Right ventricle myocardium superior (tissue), 1 donor: ENCODE results near the gene LEMD2. TPM values are rescaled to one million over a fixed set of nuclear protein-coding genes. Genes with fewer than 3 reads are reported as not detected.

ENCODE experiments used
- ATAC-seq: fragments of 200-7000 bp; cut with Tn5 transposase; one replicate; pipeline ENCODE4 v1.9.1; 2020; ENCODE audit warnings: mild to moderate bottlenecking; ENCODE audit not compliant: poor library complexity
- DNase-seq: peaks from one replicate; pipeline ENCODE4 v3.0.0-alpha.2; 2020
- intact Hi-C: fragments of 100-400 bp; cut with DNase I; formaldehyde crosslinking; loops from one replicate; pipeline ENCODE4 v1.11.2; 2022
- total RNA-seq: library from RNA; stranded (reverse); fragmentation: NEBNext Ultra II Directional; extraction: Animal tissue kit (Norgen Biotek cat#: 25700); gene quantifications from one replicate; pipeline ENCODE4 v1.2.1, GENCODE V29; 2021
- donor health status: DM: no; HTN: yes; CAD: no; lungs with severe emphysema.

LEMD2 gene
- total RNA-seq, 1 donor from 2014 or later: 19.1 TPM

GRCh38 chr6:33801611-33802010, 12.7 kb upstream of the LEMD2 start:
- DNase-seq (no peak), ATAC-seq (no peak)
- intact Hi-C loops: no loop called here

DNA sequence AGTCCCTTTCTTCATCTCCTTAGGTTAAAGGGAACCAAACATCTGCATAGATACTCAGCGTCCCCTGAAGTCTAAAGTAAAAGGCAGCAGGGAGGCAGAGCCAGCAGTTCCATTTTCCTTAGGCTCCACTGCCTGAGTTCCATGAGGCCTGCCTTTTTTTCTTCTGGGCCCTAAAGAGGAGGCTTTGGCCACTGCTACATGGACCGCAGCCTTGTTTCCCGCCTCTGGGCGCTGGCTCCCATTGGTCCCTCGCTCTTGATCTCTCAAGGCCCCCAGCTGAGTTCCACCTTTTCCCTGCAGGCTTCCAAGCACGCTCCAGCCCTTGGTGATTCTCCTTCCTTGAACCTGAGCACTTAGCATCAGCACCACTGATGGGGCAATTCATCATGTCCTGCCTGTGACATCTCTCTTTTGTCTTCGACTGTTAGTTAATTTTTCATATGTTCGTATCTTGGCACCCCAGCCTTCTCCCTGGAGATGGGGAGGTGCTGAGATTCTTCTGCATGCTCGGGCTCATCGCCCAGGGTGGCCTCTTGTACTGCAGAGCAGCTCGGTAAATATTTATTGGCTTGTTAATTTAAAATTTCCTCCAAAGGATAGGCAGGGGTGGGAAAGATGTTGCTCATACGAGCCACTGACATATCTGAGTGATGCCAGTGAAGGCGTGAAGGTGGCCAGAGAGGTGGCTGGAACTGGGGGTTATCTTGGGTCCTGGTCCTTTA, 11.5 kb upstream of the LEMD2 start:
- no peak for DNase-seq
- no peak for ATAC-seq
- intact Hi-C loops: no loop called here

DNA sequence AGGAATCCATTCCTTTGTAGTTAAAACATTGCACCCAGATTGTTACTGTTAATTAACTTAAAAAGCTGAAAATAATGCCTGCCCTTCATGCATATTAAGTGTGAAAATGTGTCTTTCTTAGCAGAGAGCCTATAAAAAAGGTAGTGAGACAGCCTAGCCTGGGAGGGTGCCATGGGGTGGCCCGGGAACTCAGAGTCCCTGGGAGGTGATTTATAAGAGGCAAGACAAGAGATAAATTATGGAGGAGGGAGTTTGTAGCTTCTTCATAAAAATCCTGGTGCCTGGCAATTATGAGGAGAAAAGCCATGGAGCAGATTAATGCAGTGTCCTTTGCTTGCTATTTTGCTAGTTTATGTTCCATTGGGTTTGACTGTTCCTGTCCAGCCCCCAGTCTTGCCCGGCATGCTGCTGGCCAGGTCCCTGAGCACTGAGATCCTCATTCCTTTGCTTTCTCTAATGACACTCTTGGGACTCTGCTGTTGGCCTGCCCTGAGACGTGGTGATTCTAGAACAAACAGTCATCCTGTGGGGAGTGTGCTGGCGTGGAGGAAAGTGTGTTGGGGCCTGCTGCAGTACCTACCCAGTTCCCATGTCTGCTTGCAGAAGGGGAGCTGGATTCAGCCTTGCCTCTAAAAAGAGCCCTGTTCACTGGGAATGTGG, 10.7 kb upstream of the LEMD2 start:
- intact Hi-C loops: no loop called here
- ATAC-seq: no peak
- no peak for DNase-seq

DNA sequence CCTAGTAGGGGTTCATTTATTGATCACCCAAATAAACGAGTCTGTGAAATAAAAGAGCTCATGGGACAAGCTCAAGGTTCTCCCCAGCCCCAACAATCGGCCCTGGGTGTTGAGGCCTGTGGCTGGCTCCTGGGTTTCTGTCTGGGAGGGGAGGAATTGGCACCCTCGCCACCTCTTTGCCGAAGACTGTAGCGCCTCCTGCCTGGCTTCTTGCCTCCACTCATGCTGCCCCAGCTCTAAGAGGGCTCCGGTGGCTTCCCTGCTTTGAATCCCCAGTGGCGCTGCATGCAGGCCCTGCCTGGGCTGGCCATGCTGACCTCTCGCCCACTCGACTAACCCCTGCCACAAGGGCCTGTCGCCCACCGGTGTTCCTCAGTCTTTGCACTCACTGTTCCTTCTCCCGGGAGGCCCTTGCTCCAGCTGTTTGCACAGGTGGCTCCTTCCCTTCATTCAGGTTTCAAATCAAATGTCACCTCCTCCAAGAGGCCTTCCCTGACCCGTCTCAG, 9.5 kb upstream of the LEMD2 start:
- ATAC-seq (no peak), DNase-seq (no peak)
- intact Hi-C loops: no loop called here

DNA sequence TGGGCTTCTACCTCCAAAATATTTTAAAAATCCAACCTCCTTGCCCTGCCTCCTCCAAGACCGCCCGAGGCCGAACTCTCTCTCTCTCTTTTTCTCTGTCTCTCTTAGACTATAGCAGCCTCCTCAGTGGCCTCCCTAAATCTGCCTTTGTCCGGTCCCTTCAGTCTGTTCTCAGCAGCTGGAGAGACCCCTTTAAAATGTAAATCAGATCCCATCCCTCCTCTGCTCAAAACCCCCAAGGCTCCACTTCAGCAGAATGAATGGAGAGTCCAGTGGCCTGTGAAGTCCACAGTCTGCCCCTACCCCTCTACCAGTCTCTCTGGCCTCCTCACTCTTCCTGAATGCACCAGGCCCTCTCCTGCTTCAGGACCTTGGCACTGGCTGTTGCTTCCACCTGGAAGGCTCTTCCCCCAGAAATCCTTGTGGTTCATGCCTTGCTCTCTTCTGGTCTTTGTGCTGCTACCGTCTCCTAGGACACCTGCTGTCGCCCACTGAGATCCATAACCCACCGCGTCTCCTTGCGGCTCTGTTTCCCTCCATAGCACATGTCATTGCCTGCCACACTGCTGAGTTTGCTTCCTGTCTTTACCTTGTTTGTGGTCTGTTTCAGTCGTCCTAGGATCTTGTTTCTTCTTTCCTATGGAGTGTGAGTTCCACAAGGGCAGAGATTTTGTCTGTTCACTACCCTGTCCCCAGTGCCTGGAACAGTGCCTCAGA, 8.9 kb upstream of the LEMD2 start:
- intact Hi-C loops: no loop called here
- no peak for ATAC-seq
- DNase-seq: no peak

GRCh38 chr6:33794910-33795623, 6.1 kb upstream of the LEMD2 start:
- no peak for ATAC-seq
- intact Hi-C loops: no loop called here
- DNase-seq: no peak

- ATAC-seq (no peak), DNase-seq (no peak)
- intact Hi-C loops: no loop called here
These were observed 4.1 kb upstream of the LEMD2 start for GRCh38 chr6:33792981-33793380.

DNA sequence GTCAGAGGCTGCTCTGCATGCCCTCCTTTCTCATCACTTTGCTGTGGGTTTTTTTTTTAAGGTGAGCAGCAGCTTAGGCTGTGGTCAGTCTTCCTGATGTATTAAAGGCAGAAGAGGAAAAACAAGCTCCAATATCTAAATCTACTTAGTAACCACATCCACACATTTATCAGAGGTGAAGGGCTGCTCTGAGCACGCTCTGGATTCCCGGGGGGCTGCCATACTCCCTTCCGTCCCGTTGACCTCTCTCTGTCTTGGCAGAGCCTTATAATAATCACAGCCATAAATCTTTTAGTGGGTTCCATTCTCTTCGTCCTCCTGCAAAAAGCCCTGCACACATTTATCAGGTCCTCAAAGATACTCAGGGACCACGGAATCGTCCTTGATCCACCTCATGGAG, 2.7 kb upstream of the LEMD2 start:
- ATAC-seq: no peak
- DNase-seq: no peak
- intact Hi-C loops: no loop called here

GRCh38 chr6:33790910-33791309, 2.0 kb upstream of the LEMD2 start:
- DNase-seq (peak; percentile 17), ATAC-seq (no peak)
- intact Hi-C loops: no loop called here

DNA sequence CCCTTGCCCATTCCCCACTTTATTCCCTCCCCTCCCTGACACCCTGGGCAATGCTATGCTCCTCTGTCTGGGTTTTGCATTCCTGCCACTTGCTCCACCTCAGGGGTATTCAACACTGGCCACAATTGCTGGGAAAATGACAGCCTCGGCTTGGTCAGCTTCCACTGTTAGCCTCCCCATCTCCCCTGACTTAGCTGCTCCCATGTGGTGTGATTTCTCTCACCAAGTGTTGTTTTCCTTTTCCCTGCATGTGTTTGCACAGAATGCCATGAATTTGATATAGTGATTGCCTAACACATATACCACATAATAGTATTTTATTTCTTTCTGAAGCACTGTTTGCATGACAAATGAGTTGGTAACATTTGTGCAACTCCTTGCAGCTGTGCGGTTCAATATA, 1.4 kb upstream of the LEMD2 start:
- DNase-seq (peak; percentile 14), ATAC-seq (no peak)
- intact Hi-C loops: no loop called here

DNA sequence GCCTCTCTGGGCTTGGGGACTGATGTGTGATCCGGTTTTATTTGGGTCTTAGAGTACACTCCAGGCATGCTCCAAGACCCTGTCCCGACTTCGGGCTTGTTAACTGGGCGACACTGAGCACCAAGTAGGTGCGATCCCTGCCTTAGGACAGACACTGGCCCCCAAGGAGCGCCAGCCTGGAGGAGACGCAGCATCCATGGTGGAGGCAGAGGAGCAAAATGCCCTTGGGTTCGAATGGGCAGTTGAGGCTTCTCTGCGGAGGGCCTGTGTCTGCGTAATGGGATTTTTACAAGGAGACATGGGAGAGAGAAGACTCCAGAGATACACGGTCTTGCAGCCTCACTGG, 593 bp upstream of the LEMD2 start:
- peak; percentile 43 for DNase-seq
- no peak for ATAC-seq
- intact Hi-C loops: no loop called here

DNA sequence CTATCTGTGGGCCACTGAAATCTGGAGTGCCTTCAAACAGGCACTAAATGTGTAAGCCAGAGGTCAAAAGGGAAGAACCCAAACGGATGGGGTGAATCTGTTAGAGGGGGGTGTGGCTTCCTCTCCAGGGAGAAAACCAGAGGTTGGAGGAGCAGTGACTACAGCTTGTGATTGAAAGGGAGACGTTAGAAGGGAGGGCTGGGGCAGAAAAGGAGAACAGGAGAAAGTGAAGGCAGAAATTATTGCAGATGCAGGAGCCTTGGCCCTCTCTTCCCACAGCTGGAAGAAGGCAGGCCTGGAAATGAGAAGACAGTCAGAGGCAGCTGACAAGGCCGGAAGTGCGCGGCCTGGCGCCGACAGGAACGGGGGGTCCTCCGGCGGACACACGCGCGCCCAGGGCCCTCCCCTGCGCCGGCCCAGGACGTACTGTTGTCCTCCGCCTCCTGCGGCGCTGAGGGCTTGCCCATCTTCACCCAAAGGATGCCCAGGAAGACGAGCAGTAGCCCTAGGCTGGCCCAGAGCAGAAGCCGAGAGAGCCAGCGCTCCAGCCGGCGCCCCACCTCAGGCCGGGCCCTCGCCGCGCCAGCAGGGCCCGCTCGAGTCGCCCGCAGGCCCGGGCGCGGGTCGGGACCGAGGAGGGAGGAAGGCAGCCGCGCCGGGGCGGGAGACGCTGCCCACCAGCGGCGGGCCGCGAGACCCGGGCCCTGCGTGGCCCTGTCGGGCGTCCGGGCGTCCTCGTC, 806 bp downstream of the LEMD2 start:
- peak; percentile 86 for DNase-seq
- ATAC-seq: peak; percentile 59
- intact Hi-C loops: no loop called here

DNA sequence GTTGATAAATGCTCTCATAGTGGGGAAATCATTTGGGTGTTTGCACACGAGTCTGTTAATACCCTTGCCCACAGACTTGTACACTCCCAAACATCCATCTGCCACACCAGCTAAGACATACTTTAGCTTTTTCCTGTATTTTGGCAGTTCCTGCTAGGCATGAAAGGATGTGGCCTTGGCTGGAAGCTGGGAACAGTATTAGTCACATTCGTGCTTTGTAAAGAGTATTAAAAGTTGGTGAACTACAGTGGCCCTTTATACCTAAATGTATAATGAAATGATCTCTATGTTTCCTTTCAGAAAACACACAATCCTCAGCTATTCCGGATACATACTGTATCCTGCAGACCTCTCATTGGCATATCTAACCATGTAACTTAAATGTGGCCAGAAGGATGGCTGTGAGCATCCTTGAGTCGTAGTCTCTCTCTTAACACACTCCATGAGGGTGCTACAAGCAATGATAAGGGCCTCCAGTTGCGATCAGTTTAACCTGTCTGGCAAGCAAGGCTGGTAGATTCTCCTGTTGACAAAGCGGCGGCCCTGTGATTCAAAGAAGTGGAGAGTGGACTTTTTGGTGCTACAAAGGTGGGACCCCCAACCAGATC, 1.5 kb downstream of the LEMD2 start:
- no peak for DNase-seq
- ATAC-seq: no peak
- intact Hi-C loops: no loop called here

- ATAC-seq (no peak), DNase-seq (no peak)
- intact Hi-C loops: no loop called here
These were observed 2.2 kb downstream of the LEMD2 start for GRCh38 chr6:33786736-33787135.

- no peak for DNase-seq
- ATAC-seq: no peak
- intact Hi-C loops: no loop called here
These were observed 3.2 kb downstream of the LEMD2 start for GRCh38 chr6:33785778-33786177.

- DNase-seq (peak; percentile 13), ATAC-seq (no peak)
- intact Hi-C loops: no loop called here
These were observed 4.1 kb downstream of the LEMD2 start for GRCh38 chr6:33784787-33785186.

DNA sequence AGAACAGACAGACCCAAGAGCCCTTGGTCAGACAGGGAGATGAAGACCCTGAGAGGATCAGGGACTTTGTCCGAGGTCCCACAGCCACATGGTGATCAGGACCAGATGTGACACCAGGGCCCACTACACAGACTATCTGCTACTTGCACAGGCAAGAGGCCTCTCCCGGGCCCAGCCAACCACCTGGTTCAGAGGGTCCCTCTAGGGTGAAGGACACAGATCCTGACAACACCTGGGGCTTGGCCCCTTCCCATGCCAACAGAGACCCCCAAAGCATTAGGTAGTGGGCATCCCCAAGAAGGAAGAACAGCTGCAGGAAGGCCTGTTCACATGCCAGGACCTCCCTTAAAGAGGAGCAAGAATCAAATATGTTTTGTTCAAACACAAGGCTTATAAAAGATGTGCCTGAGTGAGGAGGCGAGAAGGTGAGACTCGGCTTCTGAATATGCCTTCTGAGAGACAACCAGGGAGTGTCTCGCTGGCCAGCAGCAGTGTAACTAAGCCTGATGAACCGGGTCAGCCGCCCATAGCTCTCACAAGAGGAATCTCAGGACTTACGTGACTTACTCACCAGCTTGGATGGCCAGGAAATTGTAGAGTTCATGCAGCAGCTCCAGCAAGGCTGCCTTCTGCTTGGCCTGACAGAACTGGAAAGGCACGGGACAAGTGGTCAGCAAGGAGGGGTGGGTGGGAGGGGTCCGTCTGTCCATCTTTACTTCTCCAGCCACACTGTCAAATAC, 5.0 kb downstream of the LEMD2 start:
- intact Hi-C loops: no loop called here
- DNase-seq (no peak), ATAC-seq (no peak)

DNA sequence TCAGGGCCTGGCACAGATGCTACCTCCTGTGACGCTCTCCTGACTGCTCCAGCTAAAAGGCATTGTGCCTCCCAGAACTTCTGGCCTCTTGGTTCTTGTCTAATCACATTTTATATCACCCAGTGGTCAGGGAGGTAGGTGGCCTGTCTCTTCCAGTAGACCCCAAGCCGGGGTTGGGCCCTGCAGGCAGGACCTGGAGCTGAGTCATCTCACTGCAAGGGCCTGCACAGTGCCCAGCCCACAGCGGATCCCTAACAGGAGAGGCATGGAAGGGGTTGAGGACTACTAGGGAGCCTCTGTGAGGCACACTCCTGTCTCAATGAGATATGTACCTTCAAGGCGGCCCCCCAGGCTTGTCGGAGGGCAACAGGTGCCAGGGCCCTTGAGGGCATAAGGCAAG, 6.4 kb downstream of the LEMD2 start:
- intact Hi-C loops: no loop called here
- ATAC-seq (no peak), DNase-seq (no peak)
